HG03039 (cell line): ENCODE data around the gene ALOX12B.
"Not testable (repeated sequence)": the region's sequence is repeated elsewhere in the genome, so short reads cannot be mapped to it uniquely, and the experiment has no call there.

Experiments
- ATAC-seq: cut with Tn5 transposase; IDR thresholded peaks from one replicate; pipeline ENCODE4 v1.9.1; 2021; ENCODE audit warnings: mild to moderate bottlenecking, moderate library complexity; ENCODE audit not compliant: unreplicated experiment

Gene ALOX12B

DNA sequence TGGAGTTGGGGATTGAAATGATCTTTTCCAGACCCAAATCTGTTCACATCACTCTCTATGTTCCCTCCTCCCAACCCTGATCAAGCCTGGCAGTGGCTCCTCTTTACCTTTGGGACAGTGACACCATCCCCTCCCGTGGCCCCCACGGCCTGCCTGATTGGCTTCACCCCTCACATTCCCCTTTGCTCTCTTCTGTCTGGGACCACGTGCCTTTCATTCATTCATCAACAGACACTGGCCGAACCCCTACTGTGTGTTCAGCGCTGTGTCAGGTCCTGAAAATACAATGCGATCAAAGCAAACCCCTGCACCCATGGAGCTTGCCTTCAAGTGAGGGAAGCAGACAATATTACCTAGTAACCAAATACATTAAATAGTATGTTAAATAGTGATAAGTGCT is 2.2 kb upstream of the ALOX12B start:
- no peak for ATAC-seq

DNA sequence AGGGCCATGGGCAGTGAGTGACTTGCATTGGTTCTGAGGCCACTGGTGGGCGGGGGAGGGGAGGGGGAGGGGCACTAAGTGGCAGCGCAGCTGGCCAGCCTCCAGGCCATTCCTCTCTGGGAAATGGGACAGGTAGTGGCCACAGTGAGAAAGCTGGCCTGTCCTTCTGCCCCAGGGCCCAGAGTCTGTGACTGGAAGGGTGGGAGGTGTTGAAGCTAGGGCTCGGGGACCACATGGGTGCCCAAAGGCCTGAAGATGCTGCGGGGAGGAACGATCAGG is 375 bp upstream of the ALOX12B start:
- no peak for ATAC-seq

DNA sequence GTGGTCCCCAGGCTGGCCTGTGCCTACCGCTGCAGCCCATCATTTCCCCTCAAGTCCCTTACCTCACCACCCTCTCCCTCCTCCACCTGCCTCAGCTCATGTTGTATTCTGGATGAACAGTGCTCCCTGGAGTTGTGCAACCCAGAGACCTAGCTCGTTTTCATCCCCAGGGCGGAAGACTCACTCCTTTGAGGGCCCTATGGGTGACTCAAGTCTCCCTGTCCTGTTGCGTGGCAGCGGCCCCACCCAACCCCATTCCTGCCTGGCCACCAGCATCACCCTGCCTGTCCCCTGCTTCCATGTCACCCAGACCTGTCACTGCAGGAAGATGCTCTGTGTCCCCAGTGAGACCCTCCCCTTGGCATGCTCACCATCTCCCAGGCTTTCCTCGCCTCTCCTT is 3.3 kb downstream of the ALOX12B start:
- no peak for ATAC-seq

DNA sequence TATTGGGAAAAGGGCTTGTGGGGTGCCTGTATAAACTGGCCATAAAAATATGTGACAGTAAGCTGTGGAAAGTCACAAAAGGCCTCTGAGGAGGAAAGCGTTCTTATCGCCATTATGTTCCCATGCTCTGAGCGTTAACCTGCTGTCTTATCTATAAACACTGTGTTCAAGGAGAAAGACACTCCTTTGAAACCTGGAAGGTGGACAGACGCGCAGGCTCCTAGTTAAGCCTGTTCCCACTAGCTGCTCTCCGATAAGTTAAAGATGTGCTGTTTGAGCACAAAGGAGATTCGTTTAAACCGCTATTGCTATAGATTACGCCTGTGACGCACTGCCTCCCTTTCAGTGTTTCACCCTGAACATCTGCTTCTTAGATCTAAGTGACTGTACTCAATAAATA is 5.2 kb downstream of the ALOX12B start:
- no peak for ATAC-seq

DNA sequence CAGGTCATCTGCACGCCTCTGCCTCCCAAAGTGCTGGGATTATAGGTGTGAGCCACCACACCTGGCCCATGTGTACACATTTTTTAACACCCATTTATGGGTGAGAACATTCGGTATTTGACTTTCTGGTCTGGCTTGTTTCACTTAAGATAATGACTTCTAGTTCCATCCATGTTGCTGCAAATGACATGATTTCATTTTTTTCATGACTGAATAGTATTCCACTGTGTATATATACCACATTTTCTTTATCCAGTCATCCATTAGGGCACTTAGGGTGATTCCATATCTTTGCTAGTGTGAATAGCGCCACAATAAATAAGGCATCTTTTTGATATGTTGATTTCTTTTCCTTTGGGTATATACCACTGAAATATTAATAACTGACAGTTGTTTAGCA is 5.6 kb downstream of the ALOX12B start:
- ATAC-seq: no peak

DNA sequence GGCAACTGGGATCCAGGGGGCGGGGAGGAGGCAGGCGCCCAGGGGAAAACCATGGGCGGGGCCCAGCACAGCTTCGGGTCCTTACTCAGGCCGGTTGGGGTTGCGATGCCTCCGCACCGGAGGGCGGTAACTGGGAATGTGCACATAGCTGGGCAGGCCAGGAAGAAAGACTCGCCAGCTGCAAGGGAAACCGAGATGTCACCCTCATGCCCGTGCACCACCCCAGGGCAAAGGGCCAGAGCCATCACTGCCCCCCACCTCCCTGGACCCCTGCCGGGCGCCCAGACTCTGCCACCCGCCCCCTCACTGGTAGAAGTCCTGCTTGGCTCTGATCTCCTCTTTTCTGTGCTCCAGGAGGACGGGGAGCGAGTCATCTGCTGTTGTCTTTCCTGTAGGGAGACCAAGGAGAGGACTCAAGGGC is 6.7 kb downstream of the ALOX12B start:
- no peak for ATAC-seq

DNA sequence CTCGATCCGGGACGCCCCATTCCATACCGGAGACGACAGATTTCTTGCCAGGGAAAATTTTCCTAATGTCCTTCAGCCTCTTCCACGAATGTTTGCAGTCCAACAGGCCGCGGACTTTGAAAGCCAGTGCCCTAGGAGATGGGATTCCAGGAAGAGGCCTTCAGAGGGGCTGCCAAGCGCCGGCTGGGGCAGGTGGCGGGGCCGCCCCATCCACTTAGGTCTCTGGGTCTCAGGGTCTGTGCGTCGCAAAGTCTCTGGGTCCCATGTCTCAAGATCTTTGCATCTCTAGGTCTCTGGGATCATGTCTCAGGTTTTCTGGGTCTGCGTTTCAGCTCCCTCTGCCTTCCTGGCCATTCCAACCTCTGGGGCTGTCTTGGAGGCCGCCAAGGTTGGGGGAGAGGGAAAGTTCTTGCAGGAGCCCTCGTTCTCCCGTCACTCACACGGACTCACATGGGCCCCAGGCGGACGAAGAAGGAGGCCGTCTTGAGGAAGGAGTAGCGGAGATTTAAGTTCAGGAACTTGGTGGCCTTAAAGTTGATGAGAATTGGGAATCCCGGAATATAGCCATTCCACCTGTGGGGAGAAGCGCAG is 7.2 kb downstream of the ALOX12B start:
- ATAC-seq: no peak

DNA sequence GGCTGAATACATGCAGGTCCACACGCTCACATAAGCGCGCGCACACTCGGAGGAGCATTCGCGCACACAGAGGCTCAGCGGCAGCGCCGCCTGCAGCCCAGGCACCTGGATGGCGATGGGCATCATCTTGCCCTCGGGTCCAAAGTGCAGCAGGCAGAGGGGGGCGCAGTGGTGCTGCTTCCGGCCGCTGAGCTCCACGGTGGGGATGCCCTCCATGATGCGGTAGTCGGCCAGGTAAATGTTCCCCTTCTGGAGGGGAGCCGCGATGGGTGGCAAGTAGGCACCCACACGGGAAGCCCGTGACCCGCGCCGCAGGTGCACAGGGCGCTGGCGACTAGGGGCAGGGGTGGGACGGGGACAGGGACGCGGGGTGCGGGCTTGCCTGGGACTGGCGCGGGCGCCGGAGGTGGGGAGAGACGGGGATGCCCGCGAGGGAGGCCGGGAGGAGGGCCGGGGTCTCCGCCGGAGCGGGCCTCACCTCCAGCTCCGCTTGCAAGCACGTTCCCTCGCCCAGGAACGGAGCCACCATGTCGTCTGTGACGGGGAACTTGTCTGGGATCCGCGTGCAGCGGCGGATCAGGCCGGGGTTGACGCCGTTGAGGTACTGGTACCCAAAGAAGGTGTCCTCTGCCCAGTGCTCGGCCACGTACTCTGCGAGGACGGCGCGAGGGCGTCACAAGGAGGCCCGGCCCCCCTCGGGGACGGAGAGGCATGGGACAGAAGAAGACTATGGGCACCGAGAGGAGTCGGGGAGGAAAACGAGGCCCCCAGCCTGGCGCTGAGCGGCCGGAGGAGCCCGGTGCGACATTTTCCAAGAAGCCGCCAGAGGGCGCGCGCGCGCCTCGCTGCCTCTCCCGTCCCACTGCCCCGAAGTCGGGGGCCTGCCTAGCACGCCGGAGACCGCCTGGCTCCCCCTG is 8.0 kb downstream of the ALOX12B start:
- ATAC-seq: peak; percentile 49

DNA sequence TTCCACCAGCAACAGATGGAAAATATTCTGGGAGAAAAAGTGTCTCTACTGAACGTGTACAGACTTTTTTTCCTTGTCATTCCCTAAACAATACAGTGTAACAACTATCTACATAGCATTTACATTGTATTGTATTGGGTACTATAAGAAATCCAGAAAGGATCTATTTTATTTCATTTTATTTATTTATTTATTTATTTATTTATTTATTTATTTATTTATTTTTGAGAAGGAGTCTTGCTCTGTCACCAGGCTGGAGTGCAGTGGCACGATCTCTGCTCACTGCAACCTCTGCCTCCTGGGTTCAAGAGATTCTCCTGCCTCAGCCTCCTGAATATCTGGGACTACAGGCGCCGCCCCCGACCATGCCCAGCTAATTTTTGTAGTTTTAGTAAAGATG is 9.6 kb downstream of the ALOX12B start:
- not testable (repeated sequence) for ATAC-seq

DNA sequence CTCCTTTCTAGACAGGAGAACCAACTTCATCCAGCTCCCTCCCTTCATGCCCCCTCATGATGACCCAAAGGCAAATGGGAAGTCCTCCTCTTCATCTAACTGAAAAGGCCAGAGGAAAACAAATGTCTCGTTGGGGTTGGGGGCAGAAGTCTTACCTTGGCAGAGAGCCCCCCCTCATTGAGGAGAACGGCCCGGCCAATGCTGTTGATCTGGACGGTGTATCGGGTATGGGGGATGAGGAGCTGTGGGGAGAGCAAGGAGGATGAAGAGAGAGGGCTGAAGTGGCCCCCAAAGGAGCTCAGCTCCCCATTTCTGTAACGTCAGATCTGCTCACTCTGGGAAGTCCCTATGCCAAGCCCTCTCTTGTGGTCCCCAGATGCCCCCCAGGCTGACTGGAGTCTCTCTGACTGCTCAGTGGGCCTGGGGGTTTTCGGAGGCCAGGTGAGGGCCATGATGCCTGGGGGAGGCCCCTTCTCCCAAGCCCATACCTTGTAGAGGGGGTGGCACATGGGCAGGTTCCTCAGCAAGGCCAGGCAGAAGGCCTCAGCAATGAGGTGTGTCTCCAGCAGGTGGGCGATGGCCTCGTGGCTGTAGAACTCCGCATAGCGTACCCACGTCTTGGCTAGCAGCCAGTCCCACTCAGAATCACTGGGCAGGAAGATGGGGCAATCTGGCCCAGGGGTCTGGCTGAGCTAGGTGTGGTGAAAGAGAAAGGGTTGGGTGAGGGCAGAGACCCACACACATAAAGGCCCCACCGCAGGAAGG is 10.8 kb downstream of the ALOX12B start:
- ATAC-seq: no peak

DNA sequence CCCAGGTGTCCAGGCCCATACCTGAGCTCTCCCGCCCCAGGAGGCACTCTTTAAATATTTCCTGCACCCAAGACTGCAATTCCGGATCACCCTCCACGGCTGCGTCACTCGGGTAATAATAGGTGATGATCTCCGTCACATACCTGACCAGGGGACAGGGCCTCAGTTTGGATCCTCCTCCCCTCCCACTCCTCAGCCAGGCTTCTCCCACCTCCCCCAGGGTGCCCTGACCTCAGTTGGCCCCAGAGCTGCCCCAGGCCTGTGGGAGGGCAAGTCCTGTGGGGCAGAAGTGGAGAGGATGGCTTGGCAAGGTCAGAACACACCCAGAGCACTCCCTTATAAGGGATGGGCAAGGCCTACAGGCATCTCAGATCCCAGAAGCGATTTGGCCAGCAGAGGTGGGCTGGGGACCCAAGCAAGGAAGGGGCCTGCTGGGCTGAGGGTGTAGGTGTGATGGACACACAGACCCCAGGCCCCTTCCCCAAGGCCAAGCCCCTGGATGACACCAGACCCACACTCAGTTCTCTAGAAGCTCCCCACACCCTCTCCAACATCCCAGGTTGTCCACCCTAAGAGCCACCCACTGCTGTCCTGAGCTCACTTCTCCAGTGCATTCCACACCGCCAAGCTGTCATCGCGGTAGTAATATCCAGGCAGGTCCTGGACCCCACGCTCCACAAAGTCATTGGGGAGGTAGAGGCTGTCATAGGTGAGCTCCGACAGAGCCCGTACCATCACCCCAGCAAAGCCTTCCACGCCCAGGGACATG is 11.8 kb downstream of the ALOX12B start:
- no peak for ATAC-seq

DNA sequence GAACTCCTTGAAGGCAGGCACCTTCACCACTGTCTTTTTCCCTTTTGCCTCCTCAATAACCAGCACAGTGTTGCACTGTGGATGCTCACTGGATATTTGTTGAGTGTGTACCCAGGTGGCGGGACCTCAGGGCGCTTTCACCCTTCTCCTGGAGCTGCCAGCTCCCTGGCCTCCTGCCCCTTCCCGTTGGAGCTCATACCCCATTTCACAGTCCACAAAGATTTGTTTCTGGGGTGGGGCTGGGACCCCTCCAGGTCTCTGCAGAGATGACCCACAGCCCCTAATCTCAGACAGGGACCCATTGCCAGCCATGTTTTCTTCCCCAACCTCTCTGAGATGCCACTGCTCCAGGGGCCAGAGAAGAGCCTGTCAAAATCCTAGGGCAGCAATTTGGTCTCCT is 12.4 kb downstream of the ALOX12B start:
- ATAC-seq: no peak

DNA sequence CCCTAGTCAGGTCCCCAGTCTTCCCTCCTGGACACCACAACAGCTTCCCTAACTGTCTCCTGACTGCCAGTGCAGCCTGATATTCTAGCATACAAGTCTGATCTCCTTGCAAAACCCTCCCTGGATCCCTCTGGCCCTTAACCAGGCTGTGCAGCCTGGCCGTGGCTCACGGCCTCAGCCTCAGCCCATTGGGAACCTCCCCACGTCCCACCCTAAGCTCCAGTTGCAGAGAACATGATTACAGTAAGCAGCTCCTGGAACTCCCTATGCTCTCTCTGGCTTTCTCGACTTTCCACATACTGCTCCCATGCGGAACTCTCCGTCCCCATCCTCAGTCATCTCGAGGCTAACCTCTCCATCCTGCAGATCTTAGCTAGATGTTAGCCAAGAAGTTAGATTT is 13.0 kb downstream of the ALOX12B start:
- no peak for ATAC-seq

DNA sequence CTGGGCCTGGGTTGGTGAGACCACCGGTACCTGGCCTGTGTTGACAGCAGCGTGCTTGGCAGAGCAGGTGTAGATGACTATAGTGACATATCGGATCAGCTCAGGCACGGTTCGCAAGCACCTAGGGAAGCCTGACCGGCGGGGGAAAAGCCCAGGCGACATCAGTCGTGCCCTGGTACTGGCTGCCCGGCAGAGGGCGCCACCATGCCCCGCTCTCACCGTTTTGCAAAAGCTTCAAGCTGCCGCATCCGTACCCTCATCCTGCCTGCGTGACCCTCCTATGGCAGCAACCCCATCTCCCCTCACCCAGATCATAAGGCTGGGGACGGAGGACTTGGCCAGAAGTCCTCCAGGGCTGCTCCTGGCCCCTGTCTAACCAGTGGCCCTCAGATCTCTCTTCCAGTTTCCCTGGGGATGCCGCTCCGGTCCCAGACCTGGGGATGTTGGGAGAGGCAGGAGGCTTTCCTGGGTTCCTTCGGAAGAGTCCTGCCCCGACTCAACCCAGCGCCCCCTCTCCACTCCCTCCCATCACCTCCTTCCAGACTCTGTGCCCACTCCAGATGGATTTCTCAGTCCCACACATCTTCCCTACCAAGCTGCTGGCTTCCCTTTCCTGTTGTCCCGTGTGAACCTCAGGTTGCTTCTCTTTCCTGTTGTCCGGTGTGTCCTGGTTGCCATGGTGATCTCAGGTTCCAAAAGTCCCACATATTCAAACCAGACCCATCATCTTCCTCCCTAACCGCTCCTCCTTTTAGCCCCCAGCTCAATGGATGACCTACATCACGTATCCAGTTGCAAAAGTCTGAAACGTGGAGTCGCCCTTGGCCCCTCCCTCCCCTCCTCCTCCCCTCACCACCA is 13.7 kb downstream of the ALOX12B start:
- ATAC-seq: no peak

DNA sequence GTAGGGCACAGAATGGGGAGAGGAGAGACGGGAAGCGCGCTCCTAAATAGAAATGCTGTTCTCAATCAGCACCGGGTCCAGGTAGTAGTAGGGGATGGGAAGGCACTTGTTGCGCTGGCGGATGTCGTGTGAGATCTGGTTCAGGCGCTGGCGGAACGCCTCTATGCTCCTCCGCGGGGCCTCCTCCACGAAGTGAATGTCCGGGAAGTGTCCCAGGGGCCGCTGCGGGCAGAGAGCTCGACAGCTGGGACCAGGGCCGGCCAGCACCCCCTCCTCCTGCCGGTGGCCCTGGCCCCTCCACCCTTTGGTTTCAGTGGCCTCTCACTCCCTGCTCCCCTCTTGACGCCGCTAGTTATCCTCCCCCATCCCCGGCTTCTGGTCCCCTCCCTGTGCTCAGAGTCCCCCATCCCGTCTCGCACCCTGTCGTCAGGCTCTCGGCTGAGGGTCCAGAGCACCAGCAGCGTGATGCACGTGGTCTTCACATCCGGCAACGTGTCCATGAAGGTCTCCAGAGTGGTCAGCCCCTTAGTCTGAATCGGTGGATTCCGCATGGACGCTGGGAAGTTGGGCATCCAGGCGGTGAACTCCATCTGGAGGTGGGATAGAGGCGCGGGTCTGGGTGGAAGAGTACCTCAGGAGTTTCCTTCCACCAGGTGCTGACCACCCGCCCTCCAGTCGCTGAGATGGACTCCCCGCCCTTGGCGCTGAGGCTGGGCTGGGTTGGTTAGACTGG is 14.6 kb downstream of the ALOX12B start:
- no peak for ATAC-seq

DNA sequence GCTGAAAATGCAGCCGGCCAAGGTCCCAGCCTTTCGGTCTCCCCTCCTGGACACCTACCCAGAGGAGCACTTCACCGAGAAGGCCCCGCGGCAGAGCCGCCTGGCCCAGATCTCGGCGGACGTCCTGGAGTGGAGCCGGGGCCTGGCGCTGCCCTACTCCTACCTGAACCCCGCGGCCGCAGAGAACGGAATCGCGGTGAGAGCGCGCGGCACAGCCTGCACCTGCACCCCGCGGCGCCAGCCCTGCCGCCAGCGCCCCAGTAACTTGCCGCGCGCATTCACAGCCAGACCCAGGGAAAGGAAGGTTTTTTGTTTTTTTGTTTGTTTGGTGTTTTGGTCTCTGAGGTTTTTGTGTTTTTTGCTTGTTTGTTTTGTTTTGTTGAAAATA is 15.2 kb downstream of the ALOX12B start:
- no peak for ATAC-seq

DNA sequence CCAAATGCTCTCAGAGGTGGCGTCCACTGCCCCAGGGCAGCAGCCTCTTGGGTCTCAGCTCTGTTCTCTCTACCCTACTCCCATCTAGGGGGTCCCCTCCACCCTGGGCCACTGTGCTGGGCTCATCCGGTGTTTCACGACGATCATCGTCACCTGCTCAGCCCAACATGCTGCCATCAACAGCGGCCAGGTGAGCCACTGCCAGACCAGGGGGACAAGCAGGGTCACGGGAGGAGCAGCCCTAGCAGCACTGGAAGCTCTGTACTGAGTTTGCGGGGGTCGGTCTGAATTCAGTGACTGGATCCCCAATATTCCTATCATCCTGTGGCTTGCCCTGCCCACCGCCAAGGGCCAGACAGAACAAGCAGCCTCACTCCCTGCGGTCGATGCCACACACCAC is 16.0 kb downstream of the ALOX12B start:
- no peak for ATAC-seq

DNA sequence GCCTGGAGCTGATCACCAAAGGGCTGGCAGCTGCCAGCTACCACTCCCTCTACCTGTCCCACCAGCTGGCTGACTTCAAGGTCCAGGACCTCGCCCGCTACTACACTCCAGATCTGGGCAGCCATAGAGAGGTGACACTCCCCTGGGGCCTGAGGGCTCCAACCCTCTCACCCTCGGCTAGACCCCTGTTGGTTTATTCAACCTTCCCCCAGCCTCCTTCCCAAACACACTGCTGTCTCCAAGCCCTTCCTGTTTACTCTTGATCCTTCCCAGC is 18.0 kb downstream of the ALOX12B start:
- no peak for ATAC-seq

DNA sequence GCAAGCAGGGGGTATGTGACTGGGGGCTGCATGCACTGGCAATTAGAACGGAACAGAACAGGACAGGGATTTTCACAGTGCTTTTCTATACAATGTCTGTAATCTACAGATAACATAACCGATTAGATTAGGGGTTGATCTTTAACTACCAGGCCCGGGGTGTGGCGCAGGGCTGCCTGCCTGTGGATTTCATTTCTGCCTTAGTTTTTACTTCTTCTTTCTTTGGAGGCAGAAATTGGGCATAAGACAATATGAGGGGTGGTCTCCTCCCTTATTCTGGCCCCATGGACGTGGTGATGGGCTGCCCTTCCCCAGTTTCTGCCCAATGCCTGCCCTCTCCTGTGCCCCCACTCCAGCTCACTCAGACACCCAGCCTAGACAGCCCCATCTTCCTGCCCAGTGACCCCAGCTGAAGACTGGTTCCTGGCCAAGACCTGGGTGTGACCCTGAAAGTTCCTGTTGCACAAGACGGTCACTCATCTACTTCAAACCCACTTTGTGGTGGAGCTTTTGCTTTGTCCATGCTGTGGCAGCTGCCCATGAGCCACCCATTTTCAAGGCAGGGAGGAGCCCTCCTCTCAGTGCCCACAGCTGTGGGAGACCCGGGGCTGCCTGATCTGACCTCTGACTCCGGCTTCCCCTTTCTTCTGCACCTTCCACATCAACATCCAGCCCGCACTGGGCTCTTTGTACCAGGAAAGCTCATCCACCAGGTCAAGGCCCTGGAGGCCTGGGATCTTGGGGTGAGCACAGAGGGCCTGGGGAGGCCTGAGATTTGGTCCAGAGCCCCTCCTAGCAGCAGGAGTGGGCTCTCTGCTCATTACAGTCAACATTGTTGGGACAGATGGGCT is 18.6 kb downstream of the ALOX12B start:
- ATAC-seq: no peak
